Activated T-cell treated with anti-CD3 and anti-CD28 coated beads for 48 hours (primary cell): ENCODE results near the gene SMARCD1.

ENCODE experiments used
- DNase-seq: peaks from one replicate; pipeline ENCODE4 v3.0.0-alpha.2; 2020; ENCODE audit warnings: low read depth

Gene SMARCD1

GRCh38 chr12:50057000-50057841 lies 27.9 kb upstream of the SMARCD1 start, which contains the start of gene ASIC1:
Gene ASIC1, plus strand, starts transcription at chr12:50057596. Its CDS starts 1,171 bp downstream, at chr12:50058767.
- peak; percentile 56 for DNase-seq

- DNase-seq, result no peak
Measured at GRCh38 chr12:50057896-50058670, 27.1 kb upstream of the SMARCD1 start.

GRCh38 chr12:50058743-50059312 lies 26.3 kb upstream of the SMARCD1 start:
- no peak for DNase-seq

GRCh38 chr12:50059440-50060119 lies 25.6 kb upstream of the SMARCD1 start:
- peak; percentile 55 for DNase-seq

GRCh38 chr12:50060120-50060468 lies 25.0 kb upstream of the SMARCD1 start:
- no peak for DNase-seq

- no peak for DNase-seq
Measured at GRCh38 chr12:50061171-50061570, 24.0 kb upstream of the SMARCD1 start.

- DNase-seq, result no peak
Measured at GRCh38 chr12:50061946-50062686, 23.0 kb upstream of the SMARCD1 start.

GRCh38 chr12:50062728-50063460 lies 22.2 kb upstream of the SMARCD1 start:
- DNase-seq, result no peak

GRCh38 chr12:50065726-50066310 lies 19.3 kb upstream of the SMARCD1 start:
- DNase-seq, result no peak

GRCh38 chr12:50066402-50066801 lies 18.7 kb upstream of the SMARCD1 start:
- DNase-seq, result no peak

- DNase-seq, result no peak
Measured at GRCh38 chr12:50069069-50069468, 16.1 kb upstream of the SMARCD1 start.

- no peak for DNase-seq
Measured at GRCh38 chr12:50069539-50069938, 15.6 kb upstream of the SMARCD1 start.

- peak; percentile 42 for DNase-seq
Measured at GRCh38 chr12:50070314-50071060, 14.7 kb upstream of the SMARCD1 start.

GRCh38 chr12:50072198-50072907 lies 12.8 kb upstream of the SMARCD1 start:
- no peak for DNase-seq

- DNase-seq, result no peak
Measured at GRCh38 chr12:50073206-50073605, 11.9 kb upstream of the SMARCD1 start.

GRCh38 chr12:50073712-50074111 lies 11.4 kb upstream of the SMARCD1 start:
- no peak for DNase-seq

- peak; percentile 74 for DNase-seq
Measured at GRCh38 chr12:50074936-50075807, 10.0 kb upstream of the SMARCD1 start.

- no peak for DNase-seq
Measured at GRCh38 chr12:50075808-50076170, 9.4 kb upstream of the SMARCD1 start.
